Natural killer cell (primary cell): ENCODE results near the gene DAO. TPM values are rescaled to one million over a fixed set of nuclear protein-coding genes. Genes with fewer than 3 reads are reported as not detected.

Source experiments
- ATAC-seq, 3 donors: fragments of 150-1000 bp in 2 of 3; fragments of 200-7000 bp in 1 of 3; cut with Tn5 transposase; 1 replicate in 1 of 3; 2 replicates in 2 of 3; pipeline ENCODE4 v1.10.0; 2021; ENCODE audit warnings: mild to moderate bottlenecking in 2 of 3, moderate library complexity in 2 of 3
- DNase-seq, 2 donors: peaks; one replicate each; pipeline versions ENCODE4 v3.0.0 to v3.0.0-alpha.2; 2013 to 2021; ENCODE audit warnings: mixed read lengths in 1 of 2
- H3K27ac ChIP-seq: one replicate; pipeline ENCODE4 v1.5.1; 2013; ENCODE audit warnings: mild to moderate bottlenecking, low read length
- H3K27me3 ChIP-seq: one replicate; pipeline ENCODE4 v1.6.1; 2013; ENCODE audit warnings: low read length; ENCODE audit not compliant: control insufficient read depth, insufficient read depth
- H3K36me3 ChIP-seq: one replicate; pipeline ENCODE4 v1.6.1; 2013; ENCODE audit warnings: low read length; ENCODE audit not compliant: control insufficient read depth, insufficient read depth
- H3K4me1 ChIP-seq: one replicate; pipeline ENCODE4 v1.6.1; 2013; ENCODE audit warnings: low read length; ENCODE audit not compliant: control insufficient read depth, insufficient read depth
- H3K4me3 ChIP-seq: one replicate; pipeline ENCODE4 v1.5.1; 2013; ENCODE audit warnings: low read length
- H3K9me3 ChIP-seq: one replicate; pipeline ENCODE4 v1.6.1; 2013; ENCODE audit warnings: low read length; ENCODE audit not compliant: control insufficient read depth, insufficient read depth
- H3K27ac Mint-ChIP-seq, 2 donors: one replicate each; pipeline ENCODE4 v1.8.0; 2022; ENCODE audit warnings: mild to moderate bottlenecking in 2 of 2, mixed read lengths in 2 of 2, moderate library complexity in 1 of 2
- H3K27me3 Mint-ChIP-seq, 2 donors: one replicate each; pipeline ENCODE4 v1.8.0; 2022; ENCODE audit warnings: low read depth in 2 of 2, mixed read lengths in 2 of 2
- H3K36me3 Mint-ChIP-seq: one replicate; pipeline ENCODE4 v1.8.0; 2022; ENCODE audit warnings: mixed read lengths
- H3K4me1 Mint-ChIP-seq, 2 donors: one replicate each; pipeline ENCODE4 v1.8.0; 2022; ENCODE audit warnings: mixed read lengths in 2 of 2
- H3K4me3 Mint-ChIP-seq: one replicate; pipeline ENCODE4 v1.8.0; 2022; ENCODE audit warnings: mild to moderate bottlenecking, moderate library complexity, mixed read lengths
- H3K9me3 Mint-ChIP-seq, 2 donors: one replicate each; pipeline ENCODE4 v1.8.0; 2022; ENCODE audit warnings: mixed read lengths in 2 of 2
- WGBS: methylation state at CpG from one replicate; pipeline ENCODE4 v1.1.7; 2013; ENCODE audit warnings: missing lambda C conversion rate; ENCODE audit not compliant: insufficient coverage; 5-methylcytosine and 5-hydroxymethylcytosine counted together
- intact Hi-C: fragments of 100-400 bp; cut with micrococcal nuclease; formaldehyde crosslinking; loops from one replicate; pipeline ENCODE4 v1.14.2; 2022
- total RNA-seq, 4 donors: library from RNA; stranded (reverse); fragments of 120-200 nt in 1 of 4; gene quantifications; one replicate each; pipeline versions ENCODE4 v1.2.3 to v1.2.4, GENCODE V29; 2013 to 2022
- TF ChIP-seq, protein P1 (sequence below): fragments of 200-600 bp; IDR thresholded peaks from one replicate; pipeline ENCODE4 v1.8.0; 2022; ENCODE audit warnings: antibody characterized with exemption

DAO gene
- total RNA-seq, 3 donors from 2014 or later (not counting 1 experiment from before 2014, with no cell fraction given): not detected

DNA sequence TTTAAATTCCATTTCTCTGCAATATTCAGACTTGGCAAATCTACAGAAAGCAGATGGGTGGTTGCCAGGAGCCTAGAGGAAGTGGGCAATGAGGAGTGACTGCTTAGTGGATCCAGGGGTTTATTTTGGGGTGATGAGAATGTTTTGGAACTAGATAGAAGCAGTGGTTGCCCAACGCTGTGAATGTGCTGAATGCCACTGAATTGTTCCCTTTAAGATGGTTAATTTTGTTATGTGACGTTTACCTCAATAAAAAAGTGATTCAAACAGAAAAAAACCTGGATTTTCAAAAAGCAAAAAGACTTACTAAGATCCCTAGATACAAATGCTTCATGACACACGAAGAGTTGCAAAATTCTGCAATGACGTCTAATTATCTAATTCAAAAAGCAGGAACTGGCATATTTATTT lies 34.2 kb downstream of the DAO start:
- TF ChIP-seq, protein P1, sequence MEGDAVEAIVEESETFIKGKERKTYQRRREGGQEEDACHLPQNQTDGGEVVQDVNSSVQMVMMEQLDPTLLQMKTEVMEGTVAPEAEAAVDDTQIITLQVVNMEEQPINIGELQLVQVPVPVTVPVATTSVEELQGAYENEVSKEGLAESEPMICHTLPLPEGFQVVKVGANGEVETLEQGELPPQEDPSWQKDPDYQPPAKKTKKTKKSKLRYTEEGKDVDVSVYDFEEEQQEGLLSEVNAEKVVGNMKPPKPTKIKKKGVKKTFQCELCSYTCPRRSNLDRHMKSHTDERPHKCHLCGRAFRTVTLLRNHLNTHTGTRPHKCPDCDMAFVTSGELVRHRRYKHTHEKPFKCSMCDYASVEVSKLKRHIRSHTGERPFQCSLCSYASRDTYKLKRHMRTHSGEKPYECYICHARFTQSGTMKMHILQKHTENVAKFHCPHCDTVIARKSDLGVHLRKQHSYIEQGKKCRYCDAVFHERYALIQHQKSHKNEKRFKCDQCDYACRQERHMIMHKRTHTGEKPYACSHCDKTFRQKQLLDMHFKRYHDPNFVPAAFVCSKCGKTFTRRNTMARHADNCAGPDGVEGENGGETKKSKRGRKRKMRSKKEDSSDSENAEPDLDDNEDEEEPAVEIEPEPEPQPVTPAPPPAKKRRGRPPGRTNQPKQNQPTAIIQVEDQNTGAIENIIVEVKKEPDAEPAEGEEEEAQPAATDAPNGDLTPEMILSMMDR: no peak
- intact Hi-C loops: no loop called here
- no peak overlapping the region for H3K27ac Mint-ChIP-seq
- H3K36me3 Mint-ChIP-seq: no peaks in the 10 kb centered on the region
- no peaks in the 10 kb centered on the region for H3K36me3 ChIP-seq
- WGBS: 18% methylated on average over 3 of the region's 4 CpGs
- no peaks in the 10 kb centered on the region for H3K27me3 ChIP-seq
- H3K9me3 Mint-ChIP-seq: no peaks in the 10 kb centered on the region
- H3K4me3 Mint-ChIP-seq: no peak overlapping the region
- H3K27ac ChIP-seq: no peak overlapping the region
- no peak overlapping the region for H3K4me3 ChIP-seq
- H3K4me1 Mint-ChIP-seq: no peaks in the 10 kb centered on the region
- no peak for DNase-seq
- ATAC-seq: no peak
- H3K9me3 ChIP-seq: no peaks in the 10 kb centered on the region
- no peaks in the 10 kb centered on the region for H3K4me1 ChIP-seq
- peaks cover 0 to 7% of the 10 kb centered on the region in 2 donors for H3K27me3 Mint-ChIP-seq

DNA sequence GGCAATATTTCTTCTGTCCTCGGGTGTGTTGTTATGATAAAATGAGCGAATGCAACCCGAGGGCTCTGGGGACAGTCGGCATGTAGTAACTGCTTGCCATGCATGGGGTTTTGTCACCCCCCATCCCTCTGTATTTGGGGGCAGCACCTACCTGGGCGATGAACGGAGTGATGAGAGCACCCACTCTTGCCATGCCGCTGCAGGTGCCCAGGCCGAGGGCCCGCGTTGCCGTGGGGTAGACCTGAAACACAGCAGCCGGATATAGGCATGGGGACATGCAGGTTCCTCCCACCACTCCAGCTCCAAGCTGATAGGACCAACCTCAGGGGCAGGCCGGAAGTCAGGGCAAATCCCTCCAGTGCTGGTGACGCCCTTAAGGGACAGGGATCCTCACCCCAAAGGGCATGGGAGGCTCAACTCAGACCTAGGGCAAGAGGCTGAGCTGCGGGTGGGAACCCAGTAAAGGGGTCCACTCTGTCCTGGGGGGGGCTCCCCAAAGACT lies 35.8 kb downstream of the DAO start:
- no peak for DNase-seq
- Mint-ChIP-seq H3K36me3 (no peaks in the 10 kb centered on the region), H3K27me3 (peaks cover 0 to 7% of the 10 kb centered on the region in 2 donors), H3K27ac (no peak overlapping the region), H3K4me3 (no peak overlapping the region), H3K4me1 (no peaks in the 10 kb centered on the region), H3K9me3 (no peaks in the 10 kb centered on the region)
- H3K9me3 ChIP-seq: no peaks in the 10 kb centered on the region
- WGBS: 94% methylated on average over 15 of the region's 15 CpGs
- intact Hi-C loops: no loop called here
- no peak overlapping the region for H3K4me3 ChIP-seq
- ATAC-seq: no peak
- TF ChIP-seq, protein P1: no peak
- H3K27ac ChIP-seq: no peak overlapping the region
- no peaks in the 10 kb centered on the region for H3K4me1 ChIP-seq
- no peaks in the 10 kb centered on the region for H3K36me3 ChIP-seq
- no peaks in the 10 kb centered on the region for H3K27me3 ChIP-seq

DNA sequence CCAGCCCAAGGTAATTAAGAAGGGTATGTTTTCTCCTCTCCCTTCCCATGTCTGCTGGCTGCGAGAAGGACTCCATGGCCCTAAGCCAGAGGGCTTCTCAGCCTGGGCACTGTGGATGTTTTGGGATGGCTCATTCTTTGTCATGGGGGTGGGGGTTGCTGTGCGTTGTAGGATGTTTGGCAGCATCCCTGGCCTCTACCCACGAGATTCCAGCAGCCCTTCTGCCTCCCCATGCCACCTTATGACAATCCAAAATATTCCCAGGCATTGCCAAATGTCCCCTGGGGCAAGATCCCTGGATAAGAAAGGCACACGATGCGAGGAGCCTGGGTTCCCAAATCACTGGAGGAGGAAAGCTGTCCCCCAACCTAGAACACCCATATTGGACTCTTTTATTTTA lies 36.4 kb downstream of the DAO start:
- no peaks in the 10 kb centered on the region for H3K9me3 ChIP-seq
- WGBS: 74% methylated on average over 4 of the region's 5 CpGs
- H3K4me3 ChIP-seq: no peak overlapping the region

More for the DNA sequence above, 36.4 kb downstream of the DAO start:
- Histone ChIP-seq H3K27me3 (no peaks in the 10 kb centered on the region), H3K36me3 (no peaks in the 10 kb centered on the region), H3K27ac (no peak overlapping the region), H3K4me1 (no peaks in the 10 kb centered on the region)
- ATAC-seq (no peak), DNase-seq (no peak)
- Mint-ChIP-seq H3K4me1 (no peaks in the 10 kb centered on the region), H3K27me3 (peaks cover 0 to 7% of the 10 kb centered on the region in 2 donors), H3K27ac (no peak overlapping the region), H3K4me3 (no peak overlapping the region), H3K36me3 (no peaks in the 10 kb centered on the region), H3K9me3 (no peaks in the 10 kb centered on the region)
- TF ChIP-seq, protein P1: no peak
- intact Hi-C loops: no loop called here
